Kidney glomerular epithelial cell (primary cell): Measurements from ENCODE around the gene CBFA2T3.

Experiments
- DNase-seq: peaks from one replicate; lab custom pipeline; 2025; lab: John Stamatoyannopoulos, UW

CBFA2T3 gene

DNA sequence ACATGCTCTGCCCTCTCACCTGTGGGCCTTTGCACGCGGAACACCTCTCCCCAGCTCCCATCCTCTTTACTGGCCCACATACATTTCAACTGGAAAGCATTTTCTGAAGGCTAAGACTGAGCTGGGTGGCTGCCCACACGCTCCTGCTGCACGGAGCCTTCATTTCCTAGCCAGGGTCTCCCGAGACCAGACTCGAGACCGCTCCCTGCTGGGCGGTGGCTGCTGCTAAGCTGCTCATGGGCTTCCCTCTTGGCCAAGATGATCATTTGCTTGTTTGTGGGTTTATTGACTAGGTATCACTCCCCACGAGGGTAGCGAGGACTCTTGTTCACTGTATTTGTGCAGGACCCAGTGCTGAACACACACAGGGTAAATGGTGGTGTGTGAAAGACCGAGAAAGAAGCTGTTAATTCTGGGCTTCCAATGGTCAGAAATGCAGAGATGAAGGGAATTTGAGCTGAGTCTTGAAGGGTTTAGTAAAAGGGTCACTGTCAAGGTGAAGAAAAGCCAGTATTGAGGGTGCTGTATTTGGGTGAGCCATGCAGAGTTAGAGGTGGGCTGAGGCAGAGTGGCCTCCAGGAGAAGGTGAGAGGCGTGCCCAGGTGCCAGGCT is 119.2 kb downstream of the CBFA2T3 start:
- peak; percentile 50 for DNase-seq

DNA sequence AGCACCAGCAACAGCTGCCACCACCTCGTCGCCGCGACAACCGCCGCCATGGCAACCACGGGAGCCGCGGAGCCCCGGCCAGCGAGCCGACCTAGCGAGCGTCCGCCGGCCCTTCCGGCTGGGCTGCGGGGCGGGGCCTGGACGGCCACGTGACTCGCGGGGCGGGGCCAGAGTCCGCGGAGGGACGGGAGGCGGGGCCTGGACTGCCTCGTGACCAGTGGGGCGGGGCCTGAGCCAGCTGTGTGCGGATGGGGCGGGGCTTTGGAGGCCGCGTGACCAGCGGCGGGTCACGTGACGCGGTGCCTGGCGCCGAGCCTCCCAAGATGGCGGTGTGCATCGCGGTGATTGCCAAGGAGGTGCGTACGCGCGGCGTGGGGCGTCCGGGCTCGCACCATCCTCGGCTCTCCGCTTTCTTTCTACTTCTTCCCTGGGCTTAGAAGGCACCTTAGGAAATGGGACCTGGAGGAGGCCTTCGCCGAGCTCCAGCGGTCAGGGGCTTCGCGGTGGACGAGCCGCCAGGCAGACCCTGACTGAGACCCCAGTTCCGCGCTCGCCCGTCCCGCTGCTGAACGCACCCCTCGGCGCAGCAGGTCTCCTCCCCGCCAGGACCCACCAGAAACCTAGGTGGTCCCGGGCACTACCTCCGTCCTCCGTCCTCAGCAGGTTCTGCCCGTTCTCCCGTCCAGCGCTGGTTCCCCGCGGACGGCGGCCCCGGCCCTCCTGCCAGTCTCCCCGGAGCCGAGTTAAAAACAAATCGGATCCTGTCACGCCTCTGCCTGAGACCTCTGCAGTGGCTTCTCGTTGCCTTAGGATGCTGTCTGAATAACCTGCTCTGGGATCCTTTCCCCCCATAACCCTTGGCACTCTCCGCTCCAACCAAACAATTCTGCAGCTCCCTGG is 119.9 kb downstream of the CBFA2T3 start, which contains the start of the genes GALNS and TRAPPC2L:
Gene GALNS (minus strand): TSS at position 120 of the 900 bp plus-strand sequence. CDS start 70 bp downstream, at position 50.
Gene TRAPPC2L (plus strand): TSS at position 300 of the 900 bp plus-strand sequence. CDS start 24 bp downstream, at position 324.
- peak; percentile 90 for DNase-seq

DNA sequence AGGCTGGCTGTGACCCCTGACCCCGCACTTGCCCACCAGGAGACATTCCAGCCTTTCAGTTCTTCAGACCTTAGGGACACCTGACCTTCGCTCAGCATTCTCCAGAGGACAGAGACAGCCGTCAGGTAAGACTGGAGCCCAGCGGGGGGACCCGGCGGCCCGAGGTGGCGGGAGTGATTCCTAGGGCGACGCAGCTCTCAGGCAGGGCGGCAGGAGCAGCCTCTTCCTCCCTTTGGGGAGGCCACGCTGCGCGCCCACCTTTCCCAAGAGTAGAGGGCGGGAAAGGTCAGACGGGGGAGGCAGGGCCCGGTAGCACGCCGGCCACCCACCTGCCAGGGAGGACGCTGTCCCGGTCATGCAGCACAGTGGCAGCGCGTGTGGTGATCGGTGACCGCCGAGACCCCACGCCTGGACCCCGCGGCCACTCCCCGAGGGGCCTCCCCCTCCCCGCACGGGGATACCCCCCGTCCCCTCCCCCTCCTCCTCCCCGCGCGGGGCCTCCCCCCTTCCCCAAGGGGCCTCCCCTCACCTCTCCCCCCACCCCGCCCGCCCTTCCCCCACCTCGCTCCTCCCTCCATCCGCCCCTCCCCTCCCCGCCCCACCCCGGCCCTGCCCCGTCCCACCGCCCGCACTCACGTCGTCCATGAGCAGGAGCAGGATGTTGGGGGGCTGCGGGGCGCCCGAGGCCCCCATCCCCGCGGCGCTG is 120.7 kb downstream of the CBFA2T3 start:
- DNase-seq: no peak

DNA sequence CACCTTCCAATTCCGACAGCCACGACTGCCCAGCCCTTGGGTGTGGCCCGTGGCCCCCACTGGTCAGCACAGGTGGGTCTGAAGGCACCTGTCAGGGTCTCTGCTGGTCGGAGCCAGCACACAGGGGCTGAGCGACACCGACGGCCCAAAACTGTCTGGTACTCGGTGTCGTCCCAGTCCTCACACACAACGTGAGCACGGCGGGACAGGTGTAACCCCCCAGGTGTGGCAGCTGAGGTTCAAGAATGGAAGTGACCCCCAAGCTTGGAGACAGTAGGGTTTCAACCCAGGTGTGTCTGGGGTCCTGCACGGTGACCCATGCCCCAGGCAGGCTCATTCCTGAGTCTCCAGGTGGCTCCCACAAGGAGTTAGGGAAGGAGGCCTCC is 121.3 kb downstream of the CBFA2T3 start:
- no peak for DNase-seq

DNA sequence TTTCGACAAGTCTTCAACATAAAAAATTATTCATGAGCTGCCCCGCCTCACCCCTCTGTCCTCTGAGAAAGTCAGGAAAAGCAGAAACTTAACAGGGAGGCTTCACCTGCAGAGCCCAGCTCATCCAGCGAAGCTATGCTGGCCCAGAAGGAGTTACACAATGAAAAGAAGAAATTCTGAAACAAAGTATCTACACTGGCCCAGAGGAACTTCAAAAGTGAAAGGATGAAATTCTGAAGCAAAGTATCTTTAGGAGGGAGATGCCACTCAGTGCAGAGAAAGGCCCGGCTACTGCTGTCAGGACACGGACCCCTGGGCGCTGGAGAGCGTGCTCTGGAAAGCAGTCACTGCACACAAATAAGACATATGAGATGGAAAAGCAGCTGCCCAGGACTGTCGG is 121.8 kb downstream of the CBFA2T3 start:
- no peak for DNase-seq

DNA sequence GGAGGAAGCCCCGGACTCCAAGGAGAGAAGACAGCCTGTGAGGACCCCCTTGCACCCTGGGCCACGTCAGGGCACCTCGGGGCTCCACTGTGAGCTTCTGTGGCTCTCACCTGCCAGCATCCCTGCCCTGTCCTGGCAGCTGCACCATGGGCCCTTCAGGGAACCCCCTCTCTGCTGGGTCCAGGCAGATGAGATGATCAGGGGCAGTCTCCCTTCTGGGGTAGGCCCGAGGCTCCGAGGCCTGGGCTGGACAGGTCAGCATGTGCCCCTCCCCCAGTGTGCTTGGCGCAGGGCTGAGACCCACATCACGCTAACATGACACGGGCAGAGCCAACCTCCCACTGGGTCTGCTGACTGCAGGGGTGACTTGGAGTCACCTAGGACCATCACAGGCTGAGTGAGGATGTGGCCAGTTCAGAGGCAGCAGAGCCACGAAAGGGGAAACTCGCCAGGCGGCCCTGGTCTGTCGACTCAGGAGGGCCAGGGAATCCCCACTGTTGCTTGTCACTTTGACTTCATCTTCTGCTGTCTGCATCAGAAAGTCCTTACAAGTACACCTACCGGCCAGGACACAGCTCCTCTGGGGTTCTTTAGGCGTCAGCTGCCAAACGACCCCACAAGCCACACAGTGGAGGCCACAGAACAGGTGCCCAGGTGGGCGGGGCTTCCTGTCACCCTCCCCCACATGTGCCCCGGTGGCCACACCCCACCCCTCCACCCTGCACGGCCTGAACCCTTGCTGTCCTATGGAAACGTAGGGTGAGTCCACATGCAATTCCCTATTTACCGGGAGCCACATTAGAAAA is 122.5 kb downstream of the CBFA2T3 start:
- no peak for DNase-seq

DNA sequence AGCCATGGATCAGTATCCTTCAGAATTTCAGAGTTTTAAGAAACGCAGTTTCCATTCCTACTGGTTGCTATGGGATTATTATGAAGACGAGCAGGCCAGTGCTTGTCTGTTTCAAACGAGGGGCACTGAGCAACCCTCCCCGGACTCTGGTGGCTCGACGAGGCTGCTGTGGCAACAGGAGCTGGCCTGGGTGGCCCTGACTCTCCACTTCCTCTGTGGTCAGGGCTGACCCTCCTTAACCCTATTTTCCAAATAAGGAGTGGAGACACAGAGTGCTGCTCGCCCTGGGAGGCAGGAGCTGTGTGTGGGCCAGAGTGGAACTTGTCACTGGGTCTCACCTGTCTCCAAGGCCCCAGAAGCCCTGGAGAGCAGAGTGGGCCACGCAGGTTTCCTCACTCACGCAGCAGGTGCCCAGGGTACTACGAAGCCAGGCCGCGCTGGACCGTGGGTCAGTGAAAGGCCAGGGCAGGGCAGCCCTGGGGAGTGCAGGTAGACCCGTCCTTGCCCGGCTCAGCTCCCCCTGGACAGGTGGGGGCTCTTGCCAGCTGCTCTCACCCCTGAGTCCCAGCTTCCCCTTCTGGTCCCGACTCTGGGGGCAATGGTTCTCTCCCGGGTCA is 123.6 kb downstream of the CBFA2T3 start:
- DNase-seq: no peak

DNA sequence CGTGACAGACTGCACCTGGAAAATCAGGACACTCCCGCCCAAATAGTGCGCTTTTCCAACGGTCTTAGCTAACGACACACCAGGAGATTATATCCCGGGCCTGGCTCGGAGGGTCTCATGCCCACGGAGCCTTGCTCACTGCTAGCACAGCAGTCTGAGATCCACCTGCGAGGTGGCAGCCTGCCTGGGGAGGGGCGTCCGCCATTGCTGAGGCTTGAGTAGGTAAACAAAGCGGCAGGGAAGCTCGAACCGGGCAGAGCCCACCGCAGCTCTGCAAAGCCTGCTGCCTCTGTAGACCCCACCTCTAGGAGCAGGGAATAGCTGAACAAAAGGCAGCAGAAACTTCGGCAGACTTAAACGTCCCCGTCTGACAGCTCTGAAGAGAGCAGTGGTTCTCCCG is 125.4 kb downstream of the CBFA2T3 start:
- no peak for DNase-seq

DNA sequence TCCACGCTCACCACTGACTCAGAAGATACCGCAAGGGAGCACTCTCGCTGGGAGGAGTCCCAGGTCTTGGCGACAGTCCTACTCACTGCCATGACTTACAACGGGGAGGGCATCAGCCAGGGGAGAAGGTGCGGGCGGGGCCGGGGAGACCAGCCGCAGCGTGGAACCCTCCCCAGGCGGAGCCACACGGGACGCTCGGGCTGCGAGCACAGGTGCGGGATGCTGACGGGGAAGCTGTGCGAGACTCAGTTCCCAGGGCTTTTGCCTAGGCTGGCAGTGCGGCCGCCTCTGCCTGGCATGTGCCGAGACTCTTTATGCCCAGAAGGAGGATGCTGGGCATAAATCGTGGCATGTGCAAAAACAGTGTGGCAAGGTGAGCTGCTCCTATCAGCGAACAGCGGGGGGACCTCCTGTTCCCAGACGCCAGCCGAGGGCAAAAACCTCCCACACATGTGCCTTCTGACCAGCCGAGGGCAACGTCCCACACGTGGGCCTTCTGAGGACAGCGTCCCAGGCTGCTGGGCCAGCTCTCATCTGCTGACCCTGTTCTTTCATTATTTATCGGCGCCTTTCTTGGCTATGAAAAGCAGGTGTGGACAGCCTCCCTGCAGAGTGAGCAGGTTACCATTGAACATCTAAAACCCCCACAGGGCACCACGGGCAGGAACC is 126.3 kb downstream of the CBFA2T3 start:
- no peak for DNase-seq

DNA sequence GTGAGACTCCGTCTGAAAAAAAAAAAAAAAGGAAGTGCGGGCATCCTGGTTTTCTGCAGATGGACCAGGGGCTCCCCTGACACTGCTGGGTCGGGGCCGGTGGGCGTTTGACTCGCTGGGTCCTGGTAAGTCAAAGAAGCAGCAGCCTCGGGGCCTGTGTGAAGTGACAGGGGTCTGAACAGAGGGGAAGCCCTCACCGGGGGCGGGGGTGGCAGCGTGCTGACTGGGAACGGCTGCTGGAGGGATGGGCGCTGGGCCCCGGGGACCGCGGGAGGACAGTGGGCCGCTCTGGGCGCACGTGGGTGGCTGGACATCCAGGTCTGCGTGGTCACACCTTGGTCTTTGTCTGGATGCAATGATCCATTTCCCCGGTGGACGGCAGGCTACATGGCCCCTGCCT is 128.4 kb downstream of the CBFA2T3 start:
- no peak for DNase-seq

DNA sequence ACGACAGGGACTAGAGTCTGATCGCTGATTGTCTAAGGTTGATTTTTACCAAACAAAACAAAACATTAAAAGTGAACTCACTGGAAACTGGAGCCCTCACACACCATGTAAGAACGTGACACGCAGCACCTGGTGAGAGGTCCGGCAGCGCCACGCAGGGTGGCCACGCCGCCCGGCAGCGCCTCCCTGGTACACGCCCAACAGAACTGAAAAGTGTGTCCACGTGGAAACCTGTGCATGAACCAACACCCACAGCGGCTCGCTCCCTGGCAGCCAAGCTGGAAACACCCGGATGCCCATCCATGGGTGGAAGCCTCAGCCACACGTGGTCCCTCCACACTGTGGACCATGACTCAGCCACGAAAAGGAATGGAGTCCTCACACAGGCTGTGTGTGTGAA is 129.4 kb downstream of the CBFA2T3 start:
- no peak for DNase-seq

DNA sequence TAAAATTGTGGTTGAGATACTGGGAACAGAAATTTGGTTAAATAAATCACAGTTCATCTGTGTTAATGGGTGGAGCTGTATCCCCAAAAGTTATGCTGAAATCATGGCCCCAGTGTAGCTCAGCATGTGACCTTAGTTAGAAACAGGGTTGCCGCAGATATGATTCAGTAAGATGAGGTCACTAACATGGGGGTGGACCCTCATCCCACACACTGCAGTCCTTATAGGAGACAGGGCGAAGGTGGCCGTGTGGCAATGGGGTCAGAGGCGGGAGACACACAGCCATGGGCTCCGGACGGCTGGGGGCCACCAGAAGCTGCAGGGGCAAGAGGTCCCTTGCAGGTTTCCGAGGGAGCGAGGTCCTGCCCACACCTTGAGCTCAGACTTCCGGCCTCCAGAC is 130.9 kb downstream of the CBFA2T3 start:
- no peak for DNase-seq

DNA sequence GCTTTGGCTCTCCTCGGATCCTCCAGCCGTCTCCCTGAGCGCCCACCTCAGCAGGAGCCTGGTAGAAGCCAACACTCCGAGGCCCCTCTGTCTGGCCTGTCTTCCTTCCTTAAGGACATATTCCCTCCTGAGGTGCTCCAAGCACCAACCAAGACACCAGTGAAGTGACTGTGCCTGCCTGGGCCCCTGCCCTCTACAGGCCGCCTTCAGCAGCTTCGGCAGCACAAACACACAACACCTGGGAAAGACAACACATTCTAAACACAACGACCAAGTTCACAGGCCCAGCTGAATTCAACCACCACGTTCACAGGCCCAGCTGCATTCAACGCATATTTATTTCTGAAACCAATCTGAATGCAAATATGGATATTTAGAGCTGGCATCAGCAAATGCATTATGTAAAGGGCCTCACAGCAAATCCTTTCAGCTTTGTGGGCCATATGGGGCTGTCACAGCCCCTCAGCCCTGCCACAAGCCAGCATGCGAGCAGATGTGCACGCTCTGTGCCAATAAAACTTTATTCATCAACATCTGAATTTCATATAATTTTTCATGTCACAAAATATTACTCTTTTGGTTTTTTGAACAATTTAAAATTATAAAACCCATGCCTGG is 132.5 kb downstream of the CBFA2T3 start:
- no peak for DNase-seq

DNA sequence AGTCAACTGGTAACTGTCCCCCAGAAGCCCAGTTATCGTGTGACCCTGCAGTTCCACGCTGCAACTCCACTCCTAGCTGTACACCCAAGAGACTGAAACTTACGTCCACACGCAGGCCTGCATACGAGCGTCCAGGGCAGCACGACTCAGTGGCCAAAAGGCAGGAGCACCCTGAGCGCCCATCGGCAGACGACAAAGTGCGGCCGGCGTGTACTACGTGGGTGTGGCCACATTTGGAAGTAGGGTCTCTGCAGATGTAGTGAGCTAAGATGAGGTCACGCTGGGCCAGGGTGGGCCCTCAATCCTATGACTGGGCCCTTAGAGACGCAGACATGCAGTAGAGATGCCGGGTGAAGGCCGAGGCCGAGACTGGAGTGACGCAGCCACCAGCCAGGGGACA is 133.8 kb downstream of the CBFA2T3 start:
- DNase-seq: no peak

DNA sequence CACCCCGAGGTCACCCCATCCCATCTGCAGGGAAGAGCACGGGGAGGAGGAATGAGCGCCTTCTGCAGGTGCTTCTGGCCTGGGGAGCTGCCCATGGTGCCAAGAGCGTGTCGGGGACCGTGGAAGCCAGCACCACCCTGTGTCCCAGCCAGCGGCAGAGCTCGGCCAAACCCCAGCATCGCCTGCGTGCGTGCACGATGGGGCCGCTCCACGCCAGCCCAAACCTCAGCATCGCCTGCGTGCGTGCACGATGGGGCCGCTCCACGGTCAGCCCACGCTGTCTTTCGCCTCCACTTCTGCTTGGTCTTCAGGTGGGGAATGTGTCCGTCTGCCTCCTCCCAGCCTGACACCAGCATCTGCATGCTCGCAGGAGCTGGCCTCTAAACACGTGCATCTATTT is 134.2 kb downstream of the CBFA2T3 start:
- DNase-seq: no peak

DNA sequence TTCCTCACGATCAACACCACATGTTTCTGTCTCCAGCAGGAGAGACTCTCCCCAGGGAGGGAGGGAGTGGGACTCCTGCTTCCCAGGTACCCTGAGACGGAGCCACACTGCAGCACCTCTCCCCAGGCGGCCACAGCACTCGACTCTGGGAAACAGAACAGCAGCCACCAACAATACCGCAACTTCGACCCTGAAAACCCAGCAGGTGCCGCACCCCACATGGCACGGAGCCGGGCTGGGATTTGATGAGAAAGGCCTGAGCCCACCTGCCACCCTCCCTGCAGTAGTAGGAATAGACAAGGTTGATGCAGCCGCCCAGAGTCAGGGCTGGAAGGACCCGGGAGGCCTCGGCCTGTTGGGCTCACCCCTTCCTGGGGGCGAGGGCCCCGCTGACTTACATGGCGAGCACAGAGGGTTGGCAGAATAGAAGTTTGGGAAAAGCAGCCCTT is 134.7 kb downstream of the CBFA2T3 start:
- DNase-seq: no peak

DNA sequence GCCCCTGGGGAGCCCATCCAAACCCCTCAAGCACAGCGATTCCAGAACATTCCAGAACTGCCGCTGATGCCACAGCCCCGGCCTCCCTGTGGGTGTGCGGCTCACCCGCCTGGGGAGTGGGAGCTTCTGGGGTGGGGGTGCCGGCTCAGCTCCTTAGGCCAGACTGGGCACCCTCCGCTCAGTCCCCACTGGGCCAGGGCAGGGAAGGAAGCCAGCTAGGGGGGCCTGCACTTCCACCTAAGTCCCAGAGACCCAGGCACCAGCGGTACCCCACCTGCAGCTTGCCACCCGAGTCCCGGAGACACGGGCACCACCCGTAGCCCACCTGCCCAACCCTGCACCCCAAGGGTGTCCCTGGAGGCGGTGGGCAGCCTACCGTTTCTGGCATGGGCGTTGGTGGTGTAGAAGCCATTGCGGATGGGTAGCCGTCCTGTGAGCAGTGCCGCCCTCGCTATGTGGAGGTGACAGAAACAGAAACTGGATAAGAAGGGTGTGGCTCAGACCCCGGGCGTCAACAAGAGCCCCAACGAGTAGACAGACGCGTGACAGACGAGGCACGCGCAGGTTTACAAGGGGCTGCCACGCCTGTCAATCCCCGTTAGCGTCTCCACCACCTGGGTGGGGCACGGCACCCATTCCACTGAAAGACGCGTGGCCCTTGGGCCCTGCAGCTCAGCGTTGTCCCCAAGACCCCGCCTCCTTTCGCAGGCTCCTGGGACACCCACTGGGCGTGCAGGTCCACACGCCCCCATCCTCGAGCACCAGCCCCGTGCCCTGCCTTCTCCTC is 135.3 kb downstream of the CBFA2T3 start:
- DNase-seq: no peak

DNA sequence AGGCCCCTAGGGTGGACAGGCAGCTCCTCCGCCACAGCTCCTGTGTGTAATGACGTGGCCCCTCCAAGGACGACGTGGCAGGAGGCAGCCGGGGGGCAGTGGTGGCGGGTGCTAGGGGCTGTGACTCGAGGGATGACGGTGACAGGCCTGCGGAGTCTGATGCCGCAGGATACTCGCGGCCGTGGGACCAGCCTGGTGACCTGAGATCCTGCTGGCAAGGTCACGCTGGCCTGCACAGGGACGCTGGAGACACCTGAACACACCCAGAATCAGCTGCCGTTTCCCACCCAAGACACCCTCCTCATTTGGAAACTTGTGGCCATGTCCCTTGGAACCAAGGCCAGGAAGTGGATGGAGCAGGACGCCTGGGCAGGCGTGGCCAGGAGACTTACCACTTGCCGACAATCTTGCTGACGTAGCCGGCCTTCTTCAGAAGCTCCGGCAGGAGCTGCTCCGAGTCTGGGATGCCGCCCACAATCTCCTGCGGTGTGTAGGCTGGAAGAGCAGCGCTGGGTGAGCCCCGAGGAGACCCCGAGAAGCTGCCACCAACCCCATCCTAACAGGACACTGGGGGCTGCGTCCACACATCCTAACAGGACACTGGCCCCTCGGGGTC is 136.3 kb downstream of the CBFA2T3 start:
- no peak for DNase-seq
